Activated CD8-positive, alpha-beta memory T cell treated with anti-CD3 and anti-CD28 coated beads, Interleukin-2, amount 50 U/mL, for 1 hour (primary cell): ENCODE data around the gene HVCN1.
"Not testable (repeated sequence)": the region's sequence is repeated elsewhere in the genome, so short reads cannot be mapped to it uniquely, and the experiment has no call there.

Experiments used
- DNase-seq: peaks from one replicate; pipeline ENCODE4 v3.0.0-alpha.2; 2020; ENCODE audit errors: extremely low read depth

Gene HVCN1

DNA sequence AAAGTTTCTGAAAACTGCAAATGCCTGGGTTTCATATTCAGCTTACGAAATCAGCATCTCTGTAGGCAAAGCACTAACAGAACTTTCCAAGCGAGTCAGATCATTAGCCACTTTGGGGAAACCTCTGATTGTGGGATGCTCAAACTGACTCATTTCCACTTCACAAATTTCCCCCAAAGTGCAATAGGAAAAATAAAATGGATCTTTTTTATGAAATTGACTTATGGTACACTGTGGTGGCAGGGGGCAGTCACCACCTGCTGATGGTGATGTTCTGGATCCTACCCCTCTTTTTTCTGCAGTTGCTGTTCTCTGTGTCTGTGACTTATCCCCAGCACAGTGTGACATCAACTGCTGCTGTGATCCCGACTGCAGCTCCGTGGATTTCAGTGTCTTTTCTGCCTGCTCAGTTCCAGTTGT, 69.4 kb downstream of the HVCN1 start:
- DNase-seq, result no peak

DNA sequence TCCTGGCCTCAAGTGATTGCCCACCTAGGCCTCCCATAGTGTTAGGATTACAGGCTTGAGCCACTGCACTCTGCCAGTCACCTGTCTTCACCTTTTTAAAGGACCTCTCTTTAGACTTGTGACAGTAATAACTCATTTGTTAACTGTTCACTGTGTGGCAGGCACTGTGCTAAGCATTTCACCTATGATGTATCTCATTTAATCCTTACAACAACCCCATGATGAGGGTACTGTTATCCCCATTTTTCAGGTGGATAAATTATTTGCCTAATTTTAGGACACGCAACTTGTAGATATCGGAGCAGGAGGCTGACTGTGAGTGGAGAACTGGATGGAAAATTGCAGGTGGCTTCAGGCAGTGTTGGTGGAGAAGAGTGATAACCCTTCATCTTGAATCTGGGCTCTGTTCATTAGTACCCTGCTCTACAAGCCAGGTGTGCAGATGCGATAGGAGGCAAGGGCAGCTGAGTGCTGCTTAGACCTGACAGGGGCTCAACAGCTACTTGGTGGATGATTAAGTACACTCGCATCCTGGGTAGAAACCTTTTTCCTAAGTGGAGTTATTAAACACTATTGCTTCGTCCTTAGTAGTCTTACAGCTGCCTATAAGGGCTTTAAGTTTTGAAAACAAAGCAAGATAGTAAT, 72.3 kb downstream of the HVCN1 start:
- no peak for DNase-seq

DNA sequence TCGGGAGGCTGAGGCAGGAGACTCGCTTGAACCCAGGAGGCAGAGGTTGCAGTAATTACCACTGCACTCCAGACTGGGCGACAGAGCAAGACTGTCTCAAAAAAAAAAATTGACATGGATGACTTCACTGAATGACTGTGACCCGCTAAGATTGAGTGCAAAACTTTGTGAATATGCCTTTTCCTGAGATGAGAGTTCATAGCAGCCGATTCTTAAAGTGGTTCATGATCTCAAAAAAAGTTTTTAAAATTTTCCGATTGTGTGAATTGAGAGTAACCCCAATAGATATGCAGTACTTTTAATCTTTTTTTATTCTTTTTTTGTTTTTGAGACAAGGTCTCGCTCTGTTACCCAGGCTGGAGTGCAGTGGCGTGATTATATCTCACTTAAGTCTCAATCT, 73.7 kb downstream of the HVCN1 start:
- no peak for DNase-seq

DNA sequence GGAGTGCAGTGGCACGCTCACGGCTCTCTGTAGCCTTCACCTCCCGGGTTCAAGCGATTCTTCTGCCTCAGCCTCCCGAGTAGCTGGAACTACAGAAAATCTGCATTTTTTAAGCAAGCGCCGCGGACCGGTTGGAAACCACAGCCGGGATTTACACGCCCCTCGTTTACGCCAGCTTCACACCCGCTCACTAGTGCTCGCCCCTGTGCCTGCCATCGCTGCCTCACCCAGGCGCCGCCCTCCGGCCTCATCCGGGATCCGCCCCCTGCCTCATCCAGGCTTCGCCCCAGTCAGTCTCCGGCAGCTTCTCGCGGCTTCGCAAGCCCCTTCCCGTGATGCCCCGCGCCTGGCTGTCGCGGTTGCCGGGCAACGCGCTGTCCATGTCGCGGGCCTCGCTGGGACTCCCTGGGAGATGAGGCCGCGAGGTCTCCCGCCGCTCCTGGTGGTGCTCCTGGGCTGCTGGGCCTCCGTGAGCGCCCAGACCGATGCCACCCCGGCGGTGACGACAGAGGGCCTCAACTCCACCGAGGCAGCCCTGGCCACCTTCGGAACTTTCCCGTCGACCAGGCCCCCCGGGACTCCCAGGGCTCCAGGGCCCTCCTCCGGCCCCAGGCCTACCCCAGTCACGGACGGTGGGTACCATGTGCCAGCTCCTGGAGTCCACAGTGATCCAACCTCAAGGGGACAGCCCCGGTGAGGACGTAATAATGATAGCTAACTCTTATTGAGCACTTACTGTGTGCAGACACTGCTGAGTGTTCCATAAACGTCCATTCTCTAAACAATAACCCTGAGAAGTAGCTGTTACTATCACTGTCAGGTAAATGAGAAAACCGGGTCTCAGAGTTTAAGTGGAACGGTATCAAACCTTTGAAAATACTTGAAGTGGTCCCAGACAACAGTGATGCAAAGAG, 74.9 kb downstream of the HVCN1 start, which contains the start of gene TCTN1:
Gene TCTN1, plus strand, starts transcription at position 359 of the 914 bp plus-strand sequence. Its CDS starts 54 bp downstream, at position 413.
- peak; percentile 78 for DNase-seq

- no peak for DNase-seq
Observed at GRCh38 chr12:110613071-110613770, 75.7 kb downstream of the HVCN1 start.

DNA sequence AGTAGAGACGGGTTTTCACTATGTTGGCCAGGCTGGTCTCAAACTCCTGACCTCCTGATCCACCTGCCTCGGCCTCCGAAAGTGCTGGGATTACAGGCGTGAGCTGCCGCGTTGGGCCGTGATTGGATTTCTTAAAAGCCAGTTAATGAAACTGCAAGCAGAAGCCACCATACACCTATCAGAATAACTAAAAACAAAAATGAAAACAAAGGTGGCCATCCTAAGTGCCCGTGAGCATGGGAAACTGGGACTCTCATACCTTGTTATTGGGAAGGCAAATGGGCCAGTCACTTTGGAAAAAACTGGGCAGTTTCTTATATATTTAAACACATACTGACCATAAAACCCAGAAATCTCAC, 82.7 kb downstream of the HVCN1 start:
- no peak for DNase-seq

DNA sequence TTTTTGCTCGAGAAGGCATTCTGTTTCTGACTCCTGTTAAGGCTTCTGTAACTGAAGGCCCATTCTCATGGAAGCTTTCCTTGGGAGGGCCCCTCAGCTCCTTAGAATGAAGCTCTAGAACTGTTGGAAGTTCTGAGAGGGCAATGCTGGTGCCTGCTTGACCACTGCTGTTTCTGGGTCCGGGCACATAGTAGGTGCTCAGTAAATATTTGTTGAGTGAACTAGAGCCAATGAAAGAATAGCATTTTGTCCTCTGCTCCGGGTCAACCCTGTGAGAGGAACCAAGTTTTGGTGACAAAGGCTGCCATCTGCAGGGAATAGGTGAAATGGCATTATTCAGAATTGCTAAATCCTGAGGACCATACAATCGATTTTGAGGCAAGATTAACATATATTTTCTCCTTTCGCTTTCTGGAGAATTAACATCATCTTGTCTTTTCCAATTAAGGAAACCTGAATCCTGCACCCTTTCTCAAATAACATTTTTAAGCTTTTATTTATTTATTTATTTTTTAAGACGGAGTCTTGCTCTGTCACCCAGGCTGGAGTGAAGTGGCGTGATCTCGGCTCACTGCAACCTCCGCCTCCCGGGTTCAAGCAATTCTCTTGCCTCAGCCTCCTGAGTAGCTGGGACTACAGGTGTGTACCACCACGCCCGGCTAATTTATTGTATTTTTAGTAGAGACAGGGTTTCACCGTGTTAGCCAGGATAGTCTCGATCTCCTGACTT, 86.7 kb downstream of the HVCN1 start:
- not testable (repeated sequence) for DNase-seq

DNA sequence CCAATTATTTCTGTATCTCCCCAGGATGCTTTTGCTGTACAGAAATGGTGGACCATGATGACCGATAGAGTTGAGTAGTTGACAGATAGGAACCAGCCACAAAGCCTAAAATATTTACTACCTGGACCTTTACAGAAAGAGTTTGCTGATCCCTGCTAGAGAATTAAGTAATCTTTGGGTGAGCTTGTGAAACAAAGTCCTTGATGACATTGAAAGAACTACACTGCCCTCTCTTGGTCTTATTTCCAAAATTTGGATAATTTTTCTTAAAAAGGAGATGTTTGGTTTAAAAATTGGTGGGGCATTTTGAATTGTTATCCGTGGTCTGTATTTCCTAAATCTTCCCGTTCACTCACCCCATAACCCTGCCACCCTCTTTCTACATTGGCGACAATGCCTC, 88.7 kb downstream of the HVCN1 start:
- DNase-seq, result no peak

DNA sequence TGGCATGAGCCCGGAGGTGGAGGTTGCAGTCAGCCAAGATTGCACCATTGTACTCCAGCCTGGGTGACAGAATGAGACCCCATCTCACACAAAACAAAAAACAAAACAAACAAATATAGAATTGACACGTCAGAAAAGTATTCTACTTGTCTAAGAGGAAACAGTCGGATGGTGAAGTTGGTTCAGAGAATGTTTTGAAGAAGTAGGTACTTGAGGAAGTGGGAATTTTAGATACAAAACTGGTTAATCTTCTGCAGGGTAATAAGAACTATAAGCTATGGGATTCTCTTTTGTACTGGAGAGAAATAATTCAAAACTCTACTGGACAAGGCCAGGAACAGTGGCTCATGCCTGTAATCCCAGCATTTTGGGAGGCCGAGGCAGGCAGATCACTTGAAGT, 89.6 kb downstream of the HVCN1 start:
- no peak for DNase-seq
